ENCODE results near the gene MECR.
A peak's percentile ranks its signal among the peaks of the same experiment; 100 is the strongest.

MECR gene

GRCh38 chr1:29247571-29248273 lies 17.0 kb upstream of the MECR start:
- peaks cover 21 to 35% of the 10 kb centered on the region in 2 donors for H3K27me3 Mint-ChIP-seq
- H3K4me1 Mint-ChIP-seq, result no peaks in the 10 kb centered on the region
- H3K4me3 Mint-ChIP-seq, result no peak overlapping the region
- H3K36me3 Mint-ChIP-seq, result no peaks in the 10 kb centered on the region
- no peak overlapping the region for H3K27ac Mint-ChIP-seq
- DNase-seq (no peak), ATAC-seq (replicated peaks) (no peak)
- no peaks in the 10 kb centered on the region for H3K9me3 Mint-ChIP-seq

GRCh38 chr1:29247044-29247443 lies 16.3 kb upstream of the MECR start:
- Mint-ChIP-seq H3K4me1 (no peaks in the 10 kb centered on the region), H3K27me3 (peaks cover 21 to 35% of the 10 kb centered on the region in 2 donors), H3K9me3 (no peaks in the 10 kb centered on the region), H3K36me3 (no peaks in the 10 kb centered on the region), H3K4me3 (no peak overlapping the region), H3K27ac (no peak overlapping the region)
- DNase-seq (no peak), ATAC-seq (replicated peaks) (no peak)

- ATAC-seq (replicated peaks), result peak; percentile 46 to 71
Measured at GRCh38 chr1:29245876-29246275, 15.1 kb upstream of the MECR start.

GRCh38 chr1:29245261-29245660 lies 14.5 kb upstream of the MECR start:
- Mint-ChIP-seq H3K36me3 (no peaks in the 10 kb centered on the region), H3K27ac (no peak overlapping the region), H3K4me1 (no peaks in the 10 kb centered on the region), H3K27me3 (peaks cover 32 to 49% of the 10 kb centered on the region in 2 donors), H3K9me3 (no peaks in the 10 kb centered on the region), H3K4me3 (no peak overlapping the region)
- no peak for ATAC-seq (replicated peaks)
- no peak for DNase-seq

More at GRCh38 chr1:29245876-29246275, 15.1 kb upstream of the MECR start:
- no peaks in the 10 kb centered on the region for H3K9me3 Mint-ChIP-seq
- peaks cover 28 to 44% of the 10 kb centered on the region in 2 donors for H3K27me3 Mint-ChIP-seq
- H3K27ac Mint-ChIP-seq, result no peak overlapping the region
- H3K4me3 Mint-ChIP-seq, result no peak overlapping the region
- no peaks in the 10 kb centered on the region for H3K36me3 Mint-ChIP-seq
- H3K4me1 Mint-ChIP-seq, result no peaks in the 10 kb centered on the region
- no peak for DNase-seq

GRCh38 chr1:29243871-29244200 lies 13.1 kb upstream of the MECR start:
- Mint-ChIP-seq H3K27me3 (peaks cover 37 to 49% of the 10 kb centered on the region in 2 donors), H3K9me3 (no peaks in the 10 kb centered on the region), H3K4me1 (peaks cover 0 to under 1% of the 10 kb centered on the region in 2 donors), H3K27ac (no peak overlapping the region), H3K4me3 (no peak overlapping the region), H3K36me3 (no peaks in the 10 kb centered on the region)
- DNase-seq (no peak), ATAC-seq (replicated peaks) (no peak)

GRCh38 chr1:29243023-29243870 lies 12.5 kb upstream of the MECR start:
- DNase-seq (no peak), ATAC-seq (replicated peaks) (no peak)
- Mint-ChIP-seq H3K4me1 (peaks cover 3 to 6% of the 10 kb centered on the region in 2 donors), H3K4me3 (no peak overlapping the region), H3K27me3 (peaks cover 38 to 51% of the 10 kb centered on the region in 2 donors), H3K27ac (no peak overlapping the region), H3K9me3 (no peaks in the 10 kb centered on the region), H3K36me3 (no peaks in the 10 kb centered on the region)

GRCh38 chr1:29240986-29241385 lies 10.3 kb upstream of the MECR start:
- ATAC-seq (replicated peaks) (no peak), DNase-seq (no peak)
- Mint-ChIP-seq H3K4me1 (peaks cover 13 to 21% of the 10 kb centered on the region in 2 donors), H3K9me3 (no peaks in the 10 kb centered on the region), H3K4me3 (no peak overlapping the region), H3K27ac (no peak overlapping the region), H3K36me3 (peaks cover 0 to 3% of the 10 kb centered on the region in 2 donors), H3K27me3 (peaks cover 43 to 50% of the 10 kb centered on the region in 2 donors)

- H3K27me3 Mint-ChIP-seq, result peaks cover 43 to 50% of the 10 kb centered on the region in 2 donors
- H3K4me1 Mint-ChIP-seq, result peaks cover 13 to 21% of the 10 kb centered on the region in 2 donors
- no peak overlapping the region for H3K27ac Mint-ChIP-seq
- no peak overlapping the region for H3K4me3 Mint-ChIP-seq
- H3K9me3 Mint-ChIP-seq, result no peaks in the 10 kb centered on the region
- DNase-seq, result no peak
- no peak for ATAC-seq (replicated peaks)
- H3K36me3 Mint-ChIP-seq, result peaks cover 0 to 3% of the 10 kb centered on the region in 2 donors
Measured at GRCh38 chr1:29240400-29240837, 9.7 kb upstream of the MECR start.

GRCh38 chr1:29239142-29239541 lies 8.4 kb upstream of the MECR start:
- peaks cover 13 to 21% of the 10 kb centered on the region in 2 donors for H3K4me1 Mint-ChIP-seq
- DNase-seq, result no peak
- no peak for ATAC-seq (replicated peaks)
- H3K36me3 Mint-ChIP-seq, result peaks cover 0 to 3% of the 10 kb centered on the region in 2 donors
- no peak overlapping the region for H3K4me3 Mint-ChIP-seq
- H3K27ac Mint-ChIP-seq, result no peak overlapping the region
- no peaks in the 10 kb centered on the region for H3K9me3 Mint-ChIP-seq
- H3K27me3 Mint-ChIP-seq, result peaks cover 51 to 59% of the 10 kb centered on the region in 2 donors

GRCh38 chr1:29238620-29239002 lies 7.9 kb upstream of the MECR start:
- peak overlapping the region; percentile 66 for H3K27ac Mint-ChIP-seq
- ATAC-seq (replicated peaks), result no peak
- H3K36me3 Mint-ChIP-seq, result peaks cover 0 to 3% of the 10 kb centered on the region in 2 donors
- H3K27me3 Mint-ChIP-seq, result peaks cover 57 to 64% of the 10 kb centered on the region in 2 donors
- no peak for DNase-seq
- peaks cover 13 to 21% of the 10 kb centered on the region in 2 donors for H3K4me1 Mint-ChIP-seq
- H3K4me3 Mint-ChIP-seq, result peak overlapping the region; percentile 76 to 78
- H3K9me3 Mint-ChIP-seq, result no peaks in the 10 kb centered on the region

GRCh38 chr1:29237852-29238619 lies 7.3 kb upstream of the MECR start:
- H3K9me3 Mint-ChIP-seq, result no peaks in the 10 kb centered on the region
- DNase-seq (no peak), ATAC-seq (replicated peaks) (peak in 1 of 2 donors; percentile 3)
- peak overlapping the region; percentile 62 for H3K27ac Mint-ChIP-seq
- peaks cover 57 to 67% of the 10 kb centered on the region in 2 donors for H3K27me3 Mint-ChIP-seq
- H3K36me3 Mint-ChIP-seq, result peaks cover 0 to 3% of the 10 kb centered on the region in 2 donors
- peaks cover 13 to 21% of the 10 kb centered on the region in 2 donors for H3K4me1 Mint-ChIP-seq
- peak overlapping the region; percentile 75 to 76 for H3K4me3 Mint-ChIP-seq

- ATAC-seq (replicated peaks), result peak; percentile 10 to 18
- Mint-ChIP-seq H3K36me3 (peaks cover 0 to 3% of the 10 kb centered on the region in 2 donors), H3K27ac (peak overlapping the region; percentile 27), H3K9me3 (no peaks in the 10 kb centered on the region), H3K4me3 (peak overlapping the region; percentile 83 to 86), H3K27me3 (peaks cover 57 to 67% of the 10 kb centered on the region in 2 donors), H3K4me1 (peaks cover 13 to 21% of the 10 kb centered on the region in 2 donors)
- DNase-seq, result no peak
Measured at GRCh38 chr1:29237129-29237821, 6.5 kb upstream of the MECR start.

- H3K36me3 Mint-ChIP-seq, result peaks cover 0 to 3% of the 10 kb centered on the region in 2 donors
- peak overlapping the region; percentile 83 to 86 for H3K4me3 Mint-ChIP-seq
- H3K4me1 Mint-ChIP-seq, result peaks cover 13 to 21% of the 10 kb centered on the region in 2 donors
- peak overlapping the region; percentile 3 for H3K27ac Mint-ChIP-seq
- DNase-seq, result peak; percentile 12
- no peak for ATAC-seq (replicated peaks)
- peaks cover 57 to 66% of the 10 kb centered on the region in 2 donors for H3K27me3 Mint-ChIP-seq
- H3K9me3 Mint-ChIP-seq, result no peaks in the 10 kb centered on the region
Measured at GRCh38 chr1:29236712-29237128, 6.0 kb upstream of the MECR start.

Data from stimulated activated naive B cell treated with anti-CD40 and anti-IgM and Interleukin-4, amounts not matched to agents 10 μg/mL and 1 μg/mL and 100 μg/mL, for 72 hours (primary cell).